Keratinocyte (primary cell): ENCODE data around the gene CPNE7. TPM values are rescaled to one million over a fixed set of nuclear protein-coding genes. Genes with fewer than 3 reads are reported as not detected.

Source experiments
- DNase-seq: peaks from one replicate; pipeline ENCODE4 v3.0.0-alpha.2; 2011; ENCODE audit warnings: low read depth, missing footprints, low spot score
- FAIRE-seq: peaks from 2 replicates; lab custom pipeline; 2011; peaks lifted over from hg19 to GRCh38; lab: Jason Lieb, UNC
- H2AFZ ChIP-seq: 2 replicates; pipeline ENCODE4 v1.6.0; 2012; ENCODE audit warnings: low read length, control low read depth, inconsistent platforms; ENCODE audit not compliant: control insufficient read depth
- H3K27ac ChIP-seq: 2 replicates; pipeline ENCODE4 v1.5.1; 2011; ENCODE audit warnings: low read length; ENCODE audit not compliant: control insufficient read depth, insufficient read depth
- H3K27me3 ChIP-seq: 3 replicates; pipeline ENCODE4 v1.6.0; 2011; ENCODE audit warnings: low read length; ENCODE audit not compliant: control insufficient read depth, insufficient read depth; ENCODE audit errors: extremely low read depth
- H3K36me3 ChIP-seq, 2 experiments: 2 replicates in 1 of 2; 3 replicates in 1 of 2; pipeline ENCODE4 v1.5.1; 2011; ENCODE audit warnings: low read length in 2 of 2, mild to moderate bottlenecking in 1 of 2; ENCODE audit not compliant: control insufficient read depth in 2 of 2, insufficient read depth in 2 of 2; ENCODE audit errors: extremely low read depth in 1 of 2
- H3K4me1 ChIP-seq: 3 replicates; pipeline ENCODE4 v1.5.1; 2011; ENCODE audit warnings: low read length; ENCODE audit not compliant: control insufficient read depth, insufficient read depth; ENCODE audit errors: extremely low read depth
- H3K4me2 ChIP-seq: 3 replicates; pipeline ENCODE4 v1.6.0; 2011; ENCODE audit warnings: low read depth, low read length; ENCODE audit not compliant: control insufficient read depth, insufficient read depth; ENCODE audit errors: extremely low read depth
- H3K4me3 ChIP-seq, 3 experiments: fragments of 200-600 bp in 1 of 3; sonication (generic) in 1 of 3; 2 replicates in 2 of 3; 3 replicates in 1 of 3; pipeline ENCODE4 v1.5.1; 2011 to 2016; ENCODE audit warnings: low read length in 3 of 3, mild to moderate bottlenecking in 3 of 3, control low read depth in 2 of 3, inconsistent platforms in 1 of 3, low read depth in 1 of 3, mixed read lengths in 1 of 3, mixed run types in 1 of 3, moderate library complexity in 1 of 3; ENCODE audit not compliant: control insufficient read depth in 2 of 3, insufficient read depth in 2 of 3; ENCODE audit errors: extremely low read depth in 1 of 3
- H3K79me2 ChIP-seq: 2 replicates; pipeline ENCODE4 v1.6.0; 2012; ENCODE audit warnings: low read length; ENCODE audit not compliant: control insufficient read depth, insufficient read depth
- H3K9ac ChIP-seq: 3 replicates; pipeline ENCODE4 v1.6.0; 2011; ENCODE audit warnings: low read length; ENCODE audit not compliant: control insufficient read depth, insufficient read depth; ENCODE audit errors: extremely low read depth
- H3K9me1 ChIP-seq: 3 replicates; pipeline ENCODE4 v1.6.0; 2011; ENCODE audit warnings: low read length; ENCODE audit not compliant: control insufficient read depth, insufficient read depth; ENCODE audit errors: extremely low read depth
- H3K9me3 ChIP-seq: 2 replicates; pipeline ENCODE4 v1.5.1; 2012; ENCODE audit warnings: low read depth, low read length; ENCODE audit not compliant: control insufficient read depth
- H4K20me1 ChIP-seq: 3 replicates; pipeline ENCODE4 v1.6.0; 2011; ENCODE audit warnings: low read length; ENCODE audit not compliant: control insufficient read depth, insufficient read depth; ENCODE audit errors: extremely low read depth
- EZH2 ChIP-seq: IDR thresholded peaks from one replicate; pipeline ENCODE4 v1.6.1; 2012; ENCODE audit warnings: inconsistent platforms, mild to moderate bottlenecking, low read length, moderate library complexity
- dilution Hi-C: fragments of 300-500 bp; cut with MboI; formaldehyde crosslinking; loops from one replicate; pipeline ENCODE4 v1.7.0; 2020; ENCODE audit warnings: low sequenced_read_pairs; ENCODE audit not compliant: extremely low pct_ligation_motif_present
- polyA plus RNA-seq, 5 experiments: library from polyadenylated mRNA; depleted of rRNA in 3 of 5; stranded (reverse) in 3 of 5; stranded (forward) in 1 of 5; unstranded in 1 of 5; fragments of >200 nt; gene quantifications; 1 replicate in 1 of 5; 2 replicates in 3 of 5; 3 replicates in 1 of 5; pipeline versions ENCODE4 v1.2.1 to v1.2.3, GENCODE V29; 2011 to 2012; ENCODE audit warnings: missing spikeins in 2 of 5, low read depth in 1 of 5, low replicate concordance in 1 of 5
- TF ChIP-seq, protein P1 (sequence below), 3 experiments: IDR thresholded peaks in 1 of 3; conservative IDR thresholded peaks in 1 of 3; optimal IDR thresholded peaks in 1 of 3; 2 replicates in 2 of 3; 3 replicates in 1 of 3; pipeline versions ENCODE3 to v1.5.1; 2011; ENCODE audit warnings: low read length in 3 of 3, mild to moderate bottlenecking in 3 of 3, moderate library complexity in 2 of 3, control low read depth in 1 of 3, inconsistent platforms in 1 of 3; ENCODE audit not compliant: insufficient read depth in 2 of 3; ENCODE audit errors: extremely low read depth in 1 of 3

The CPNE7 gene
- polyA plus RNA-seq, 1 donor (not counting 4 experiments of a cell fraction or from before 2014, with no cell fraction given), result 9.1 TPM

DNA sequence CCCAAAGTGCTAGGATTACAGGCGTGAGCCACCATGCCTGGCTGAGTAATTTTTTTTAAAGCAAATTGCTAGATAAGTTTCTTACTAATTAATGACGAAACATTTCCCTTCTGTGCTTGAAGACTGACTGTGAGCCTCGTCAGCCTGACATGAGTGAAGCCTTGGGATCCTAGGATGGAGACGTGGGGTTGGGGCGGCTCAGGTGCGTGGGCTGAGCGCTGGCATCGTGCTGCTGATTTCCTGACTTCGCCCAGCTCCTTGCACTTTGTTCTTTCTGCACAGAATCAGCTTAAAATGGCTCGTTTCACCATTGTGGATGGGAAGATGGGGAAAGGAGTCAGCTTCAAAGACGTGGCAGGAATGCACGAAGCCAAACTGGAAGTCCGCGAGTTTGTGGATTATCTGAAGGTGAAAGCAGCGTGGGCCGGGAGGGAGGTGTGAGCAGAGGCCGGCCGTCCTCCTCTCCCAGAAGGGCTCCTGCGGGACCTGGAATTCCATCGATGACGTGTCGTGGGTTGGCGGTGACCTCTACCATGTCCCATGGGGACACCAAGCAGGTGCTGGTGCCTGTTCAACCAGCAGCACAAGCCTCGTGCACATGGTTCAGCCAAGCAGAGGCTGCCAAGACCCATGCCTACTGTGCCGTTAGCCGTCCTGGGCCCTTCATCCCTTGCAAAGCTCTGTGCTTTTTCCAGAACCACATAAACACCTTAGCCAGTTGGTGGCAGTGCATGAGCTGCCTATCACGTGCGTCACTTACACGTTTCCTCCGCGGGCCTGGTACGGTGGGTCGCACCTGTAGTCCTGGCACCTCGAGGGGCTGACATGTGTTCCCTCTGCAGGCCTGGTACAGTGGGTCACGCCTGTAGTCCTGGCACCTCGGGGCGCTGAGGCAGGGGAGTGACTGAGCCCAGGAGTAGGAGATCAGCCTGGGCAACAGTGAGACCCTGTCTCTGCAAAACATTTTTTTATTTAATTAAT is 44.9 kb upstream of the CPNE7 start:
- FAIRE-seq, result no peak

DNA sequence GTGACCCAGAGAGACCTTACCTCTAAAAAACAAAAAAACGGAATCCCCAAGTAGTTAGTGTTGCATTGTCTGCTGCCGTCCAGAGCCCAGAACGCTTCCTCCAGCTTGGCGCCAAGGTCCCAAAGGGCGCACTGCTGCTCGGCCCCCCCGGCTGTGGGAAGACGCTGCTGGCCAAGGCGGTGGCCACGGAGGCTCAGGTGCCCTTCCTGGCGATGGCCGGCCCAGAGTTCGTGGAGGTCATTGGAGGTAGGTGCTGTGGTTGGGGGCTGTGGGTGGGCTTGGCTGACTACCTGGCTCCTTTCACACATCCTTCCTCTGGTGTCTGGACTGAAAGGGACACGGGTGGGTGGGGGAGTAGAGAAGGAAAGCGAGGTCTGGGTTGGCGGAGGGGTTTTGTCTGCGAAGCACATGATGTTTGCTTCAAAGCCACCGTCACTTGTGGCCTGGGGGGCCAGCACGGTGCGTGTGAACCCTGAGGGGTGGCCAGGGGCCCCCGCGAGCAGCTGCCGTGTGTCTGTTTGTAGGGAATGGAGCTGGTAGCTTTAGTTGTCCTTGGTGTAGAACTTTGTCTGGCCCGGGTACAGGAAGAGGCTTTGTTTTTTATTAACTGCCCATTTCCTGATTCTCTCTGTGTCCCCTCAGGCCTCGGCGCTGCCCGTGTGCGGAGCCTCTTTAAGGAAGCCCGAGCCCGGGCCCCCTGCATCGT is 43.6 kb upstream of the CPNE7 start:
- Histone ChIP-seq H3K9me1 (no peaks in the 10 kb centered on the region), H4K20me1 (no peaks in the 10 kb centered on the region), H3K27ac (no peak overlapping the region), H3K9me3 (no peaks in the 10 kb centered on the region), H3K4me3 (no peak overlapping the region), H3K36me3 (peaks cover 46 to 56% of the 10 kb centered on the region in 2 experiments), H3K4me1 (no peaks in the 10 kb centered on the region), H3K79me2 (peaks cover 13% of the 10 kb centered on the region), H2AFZ (no peak overlapping the region), H3K27me3 (no peaks in the 10 kb centered on the region), H3K4me2 (no peak overlapping the region), H3K9ac (no peak overlapping the region)
- no peak for FAIRE-seq
- dilution Hi-C loops, result no loop called here
- no peak for DNase-seq
- TF ChIP-seq EZH2, result no peak
- TF ChIP-seq, protein P1, sequence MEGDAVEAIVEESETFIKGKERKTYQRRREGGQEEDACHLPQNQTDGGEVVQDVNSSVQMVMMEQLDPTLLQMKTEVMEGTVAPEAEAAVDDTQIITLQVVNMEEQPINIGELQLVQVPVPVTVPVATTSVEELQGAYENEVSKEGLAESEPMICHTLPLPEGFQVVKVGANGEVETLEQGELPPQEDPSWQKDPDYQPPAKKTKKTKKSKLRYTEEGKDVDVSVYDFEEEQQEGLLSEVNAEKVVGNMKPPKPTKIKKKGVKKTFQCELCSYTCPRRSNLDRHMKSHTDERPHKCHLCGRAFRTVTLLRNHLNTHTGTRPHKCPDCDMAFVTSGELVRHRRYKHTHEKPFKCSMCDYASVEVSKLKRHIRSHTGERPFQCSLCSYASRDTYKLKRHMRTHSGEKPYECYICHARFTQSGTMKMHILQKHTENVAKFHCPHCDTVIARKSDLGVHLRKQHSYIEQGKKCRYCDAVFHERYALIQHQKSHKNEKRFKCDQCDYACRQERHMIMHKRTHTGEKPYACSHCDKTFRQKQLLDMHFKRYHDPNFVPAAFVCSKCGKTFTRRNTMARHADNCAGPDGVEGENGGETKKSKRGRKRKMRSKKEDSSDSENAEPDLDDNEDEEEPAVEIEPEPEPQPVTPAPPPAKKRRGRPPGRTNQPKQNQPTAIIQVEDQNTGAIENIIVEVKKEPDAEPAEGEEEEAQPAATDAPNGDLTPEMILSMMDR (optimal IDR thresholded peaks at IDR 0.05 in 1 of 3, IDR thresholded peaks at IDR 0.05 in 1 of 3, conservative IDR thresholded peaks at IDR 0.05 in 1 of 3; ENCODE audit: extremely low read depth in 1 of 3, insufficient read depth in 2 of 3, low read length in 3 of 3), result no peak

More for the DNA sequence above, 44.9 kb upstream of the CPNE7 start:
- H3K4me1 ChIP-seq, result no peaks in the 10 kb centered on the region
- no peaks in the 10 kb centered on the region for H4K20me1 ChIP-seq
- no peaks in the 10 kb centered on the region for H3K9me3 ChIP-seq
- no peak for TF ChIP-seq EZH2
- TF ChIP-seq, protein P1 (optimal IDR thresholded peaks at IDR 0.05 in 1 of 3, IDR thresholded peaks at IDR 0.05 in 1 of 3, conservative IDR thresholded peaks at IDR 0.05 in 1 of 3; ENCODE audit: extremely low read depth in 1 of 3, insufficient read depth in 2 of 3, low read length in 3 of 3), result no peak
- no peak overlapping the region for H2AFZ ChIP-seq
- peaks cover 40 to 62% of the 10 kb centered on the region in 2 experiments for H3K36me3 ChIP-seq
- peaks cover 15% of the 10 kb centered on the region for H3K79me2 ChIP-seq
- no peak overlapping the region for H3K4me2 ChIP-seq
- H3K9ac ChIP-seq, result no peak overlapping the region
- no peak overlapping the region for H3K27ac ChIP-seq
- no peak overlapping the region for H3K4me3 ChIP-seq
- dilution Hi-C loops, result no loop called here
- H3K9me1 ChIP-seq, result no peaks in the 10 kb centered on the region
- H3K27me3 ChIP-seq, result no peaks in the 10 kb centered on the region
- no peak for DNase-seq
